Measurements from ENCODE around the gene CCDC85B. TPM values are rescaled to one million over a fixed set of nuclear protein-coding genes. Genes with fewer than 3 reads are reported as not detected.
A peak's percentile ranks its signal among the peaks of the same experiment; 100 is the strongest.

Gene CCDC85B
- total and polyA plus RNA-seq, 2 of the 13 experiments (the other 11 are each of a cell fraction or from before 2014, with no cell fraction given), result 8.2 to 19.5 TPM

DNA sequence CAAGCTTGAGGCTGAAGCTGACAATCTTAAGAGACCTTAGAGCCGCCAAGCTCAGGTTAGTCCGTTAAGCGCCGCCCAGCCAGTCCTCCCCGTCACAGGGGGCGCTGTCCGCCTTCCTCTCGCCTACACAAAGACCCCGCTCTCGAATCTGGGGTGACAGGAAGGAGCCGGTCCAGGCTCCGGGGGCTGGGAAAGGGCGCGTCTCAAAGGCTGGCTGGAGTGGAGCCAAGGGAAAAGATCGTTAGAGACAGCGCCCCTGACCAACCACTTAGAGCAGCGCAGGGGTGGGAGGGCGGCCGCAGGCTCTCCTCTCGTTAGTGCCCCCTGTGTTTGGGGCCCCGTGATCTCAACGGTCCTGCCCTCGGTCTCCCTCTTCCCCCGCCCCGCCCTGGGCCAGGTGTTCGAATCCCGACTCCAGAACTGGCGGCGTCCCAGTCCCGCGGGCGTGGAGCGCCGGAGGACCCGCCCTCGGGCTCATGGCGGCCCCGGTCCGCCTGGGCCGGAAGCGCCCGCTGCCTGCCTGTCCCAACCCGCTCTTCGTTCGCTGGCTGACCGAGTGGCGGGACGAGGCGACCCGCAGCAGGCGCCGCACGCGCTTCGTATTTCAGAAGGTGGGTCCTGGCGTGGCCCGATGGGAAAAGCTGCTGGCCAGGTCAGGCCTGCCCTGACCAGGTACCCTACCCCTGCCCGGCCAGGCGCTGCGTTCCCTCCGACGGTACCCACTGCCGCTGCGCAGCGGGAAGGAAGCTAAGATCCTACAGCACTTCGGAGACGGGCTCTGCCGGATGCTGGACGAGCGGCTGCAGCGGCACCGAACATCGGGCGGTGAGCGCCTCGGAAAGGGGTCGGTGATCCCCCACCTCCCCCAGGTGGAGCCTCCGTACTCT, 30.0 kb upstream of the CCDC85B start, which contains the start of gene MUS81 (continued):
- TF ChIP-seq, protein P1, sequence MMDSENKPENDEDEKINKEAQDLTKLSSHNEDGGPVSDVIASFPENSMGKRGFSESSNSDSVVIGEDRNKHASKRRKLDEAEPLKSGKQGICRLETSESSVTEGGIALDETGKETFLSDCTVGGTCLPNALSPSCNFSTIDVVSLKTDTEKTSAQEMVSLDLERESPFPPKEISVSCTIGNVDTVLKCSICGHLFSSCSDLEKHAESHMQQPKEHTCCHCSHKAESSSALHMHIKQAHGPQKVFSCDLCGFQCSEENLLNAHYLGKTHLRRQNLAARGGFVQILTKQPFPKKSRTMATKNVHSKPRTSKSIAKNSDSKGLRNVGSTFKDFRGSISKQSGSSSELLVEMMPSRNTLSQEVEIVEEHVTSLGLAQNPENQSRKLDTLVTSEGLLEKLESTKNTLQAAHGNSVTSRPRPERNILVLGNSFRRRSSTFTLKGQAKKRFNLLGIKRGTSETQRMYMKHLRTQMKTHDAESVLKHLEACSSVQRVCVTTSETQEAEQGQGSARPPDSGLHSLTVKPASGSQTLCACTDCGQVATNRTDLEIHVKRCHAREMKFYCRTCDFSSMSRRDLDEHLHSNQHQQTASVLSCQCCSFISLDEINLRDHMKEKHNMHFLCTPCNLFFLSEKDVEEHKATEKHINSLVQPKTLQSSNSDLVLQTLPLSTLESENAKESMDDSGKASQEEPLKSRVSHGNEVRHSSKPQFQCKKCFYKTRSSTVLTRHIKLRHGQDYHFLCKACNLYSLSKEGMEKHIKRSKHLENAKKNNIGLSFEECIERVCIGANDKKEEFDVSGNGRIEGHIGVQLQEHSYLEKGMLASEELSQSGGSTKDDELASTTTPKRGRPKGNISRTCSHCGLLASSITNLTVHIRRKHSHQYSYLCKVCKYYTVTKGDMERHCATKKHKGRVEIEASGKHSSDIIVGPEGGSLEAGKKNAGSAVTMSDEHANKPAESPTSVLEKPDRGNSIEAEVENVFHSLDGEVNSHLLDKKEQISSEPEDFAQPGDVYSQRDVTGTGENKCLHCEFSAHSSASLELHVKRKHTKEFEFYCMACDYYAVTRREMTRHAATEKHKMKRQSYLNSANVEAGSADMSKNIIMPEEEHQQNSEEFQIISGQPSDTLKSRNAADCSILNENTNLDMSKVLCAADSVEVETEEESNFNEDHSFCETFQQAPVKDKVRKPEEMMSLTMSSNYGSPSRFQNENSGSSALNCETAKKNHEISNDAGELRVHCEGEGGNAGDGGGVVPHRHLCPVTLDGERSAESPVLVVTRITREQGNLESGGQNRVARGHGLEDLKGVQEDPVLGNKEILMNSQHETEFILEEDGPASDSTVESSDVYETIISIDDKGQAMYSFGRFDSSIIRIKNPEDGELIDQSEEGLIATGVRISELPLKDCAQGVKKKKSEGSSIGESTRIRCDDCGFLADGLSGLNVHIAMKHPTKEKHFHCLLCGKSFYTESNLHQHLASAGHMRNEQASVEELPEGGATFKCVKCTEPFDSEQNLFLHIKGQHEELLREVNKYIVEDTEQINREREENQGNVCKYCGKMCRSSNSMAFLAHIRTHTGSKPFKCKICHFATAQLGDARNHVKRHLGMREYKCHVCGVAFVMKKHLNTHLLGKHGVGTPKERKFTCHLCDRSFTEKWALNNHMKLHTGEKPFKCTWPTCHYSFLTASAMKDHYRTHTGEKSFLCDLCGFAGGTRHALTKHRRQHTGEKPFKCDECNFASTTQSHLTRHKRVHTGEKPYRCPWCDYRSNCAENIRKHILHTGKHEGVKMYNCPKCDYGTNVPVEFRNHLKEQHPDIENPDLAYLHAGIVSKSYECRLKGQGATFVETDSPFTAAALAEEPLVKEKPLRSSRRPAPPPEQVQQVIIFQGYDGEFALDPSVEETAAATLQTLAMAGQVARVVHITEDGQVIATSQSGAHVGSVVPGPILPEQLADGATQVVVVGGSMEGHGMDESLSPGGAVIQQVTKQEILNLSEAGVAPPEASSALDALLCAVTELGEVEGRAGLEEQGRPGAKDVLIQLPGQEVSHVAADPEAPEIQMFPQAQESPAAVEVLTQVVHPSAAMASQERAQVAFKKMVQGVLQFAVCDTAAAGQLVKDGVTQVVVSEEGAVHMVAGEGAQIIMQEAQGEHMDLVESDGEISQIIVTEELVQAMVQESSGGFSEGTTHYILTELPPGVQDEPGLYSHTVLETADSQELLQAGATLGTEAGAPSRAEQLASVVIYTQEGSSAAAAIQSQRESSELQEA (CRISPR knock-in tag; IDR thresholded peaks at IDR 0.05; ENCODE audit: not compliant biosample characterization), result no peak
- TF ChIP-seq, protein P2, sequence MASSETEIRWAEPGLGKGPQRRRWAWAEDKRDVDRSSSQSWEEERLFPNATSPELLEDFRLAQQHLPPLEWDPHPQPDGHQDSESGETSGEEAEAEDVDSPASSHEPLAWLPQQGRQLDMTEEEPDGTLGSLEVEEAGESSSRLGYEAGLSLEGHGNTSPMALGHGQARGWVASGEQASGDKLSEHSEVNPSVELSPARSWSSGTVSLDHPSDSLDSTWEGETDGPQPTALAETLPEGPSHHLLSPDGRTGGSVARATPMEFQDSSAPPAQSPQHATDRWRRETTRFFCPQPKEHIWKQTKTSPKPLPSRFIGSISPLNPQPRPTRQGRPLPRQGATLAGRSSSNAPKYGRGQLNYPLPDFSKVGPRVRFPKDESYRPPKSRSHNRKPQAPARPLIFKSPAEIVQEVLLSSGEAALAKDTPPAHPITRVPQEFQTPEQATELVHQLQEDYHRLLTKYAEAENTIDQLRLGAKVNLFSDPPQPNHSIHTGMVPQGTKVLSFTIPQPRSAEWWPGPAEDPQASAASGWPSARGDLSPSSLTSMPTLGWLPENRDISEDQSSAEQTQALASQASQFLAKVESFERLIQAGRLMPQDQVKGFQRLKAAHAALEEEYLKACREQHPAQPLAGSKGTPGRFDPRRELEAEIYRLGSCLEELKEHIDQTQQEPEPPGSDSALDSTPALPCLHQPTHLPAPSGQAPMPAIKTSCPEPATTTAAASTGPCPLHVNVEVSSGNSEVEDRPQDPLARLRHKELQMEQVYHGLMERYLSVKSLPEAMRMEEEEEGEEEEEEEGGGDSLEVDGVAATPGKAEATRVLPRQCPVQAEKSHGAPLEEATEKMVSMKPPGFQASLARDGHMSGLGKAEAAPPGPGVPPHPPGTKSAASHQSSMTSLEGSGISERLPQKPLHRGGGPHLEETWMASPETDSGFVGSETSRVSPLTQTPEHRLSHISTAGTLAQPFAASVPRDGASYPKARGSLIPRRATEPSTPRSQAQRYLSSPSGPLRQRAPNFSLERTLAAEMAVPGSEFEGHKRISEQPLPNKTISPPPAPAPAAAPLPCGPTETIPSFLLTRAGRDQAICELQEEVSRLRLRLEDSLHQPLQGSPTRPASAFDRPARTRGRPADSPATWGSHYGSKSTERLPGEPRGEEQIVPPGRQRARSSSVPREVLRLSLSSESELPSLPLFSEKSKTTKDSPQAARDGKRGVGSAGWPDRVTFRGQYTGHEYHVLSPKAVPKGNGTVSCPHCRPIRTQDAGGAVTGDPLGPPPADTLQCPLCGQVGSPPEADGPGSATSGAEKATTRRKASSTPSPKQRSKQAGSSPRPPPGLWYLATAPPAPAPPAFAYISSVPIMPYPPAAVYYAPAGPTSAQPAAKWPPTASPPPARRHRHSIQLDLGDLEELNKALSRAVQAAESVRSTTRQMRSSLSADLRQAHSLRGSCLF (CRISPR knock-in tag; IDR thresholded peaks at IDR 0.05; ENCODE audit: borderline replicate concordance), result no peak
- peak; percentile 67 for TF ChIP-seq NFYC (CRISPR knock-in tag; IDR thresholded peaks at IDR 0.05)
- peak; percentile 90 for TF ChIP-seq KDM2A (CRISPR knock-in tag; IDR thresholded peaks at IDR 0.05; ENCODE audit: borderline replicate concordance, low read depth)
- TF ChIP-seq KMT2B (CRISPR knock-in tag; IDR thresholded peaks at IDR 0.05), result peak; percentile 57; the same call in 1 of the 2 replicates
- no peak for TF ChIP-seq IRX3 (CRISPR knock-in tag; IDR thresholded peaks at IDR 0.05; ENCODE audit: borderline replicate concordance, low read depth)
- TF ChIP-seq, protein P3, sequence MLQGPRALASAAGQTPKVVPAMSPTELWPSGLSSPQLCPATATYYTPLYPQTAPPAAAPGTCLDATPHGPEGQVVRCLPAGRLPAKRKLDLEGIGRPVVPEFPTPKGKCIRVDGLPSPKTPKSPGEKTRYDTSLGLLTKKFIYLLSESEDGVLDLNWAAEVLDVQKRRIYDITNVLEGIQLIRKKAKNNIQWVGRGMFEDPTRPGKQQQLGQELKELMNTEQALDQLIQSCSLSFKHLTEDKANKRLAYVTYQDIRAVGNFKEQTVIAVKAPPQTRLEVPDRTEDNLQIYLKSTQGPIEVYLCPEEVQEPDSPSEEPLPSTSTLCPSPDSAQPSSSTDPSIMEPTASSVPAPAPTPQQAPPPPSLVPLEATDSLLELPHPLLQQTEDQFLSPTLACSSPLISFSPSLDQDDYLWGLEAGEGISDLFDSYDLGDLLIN (CRISPR knock-in tag; IDR thresholded peaks at IDR 0.05; ENCODE audit: borderline replicate concordance), result no peak
- TF ChIP-seq, protein P4, sequence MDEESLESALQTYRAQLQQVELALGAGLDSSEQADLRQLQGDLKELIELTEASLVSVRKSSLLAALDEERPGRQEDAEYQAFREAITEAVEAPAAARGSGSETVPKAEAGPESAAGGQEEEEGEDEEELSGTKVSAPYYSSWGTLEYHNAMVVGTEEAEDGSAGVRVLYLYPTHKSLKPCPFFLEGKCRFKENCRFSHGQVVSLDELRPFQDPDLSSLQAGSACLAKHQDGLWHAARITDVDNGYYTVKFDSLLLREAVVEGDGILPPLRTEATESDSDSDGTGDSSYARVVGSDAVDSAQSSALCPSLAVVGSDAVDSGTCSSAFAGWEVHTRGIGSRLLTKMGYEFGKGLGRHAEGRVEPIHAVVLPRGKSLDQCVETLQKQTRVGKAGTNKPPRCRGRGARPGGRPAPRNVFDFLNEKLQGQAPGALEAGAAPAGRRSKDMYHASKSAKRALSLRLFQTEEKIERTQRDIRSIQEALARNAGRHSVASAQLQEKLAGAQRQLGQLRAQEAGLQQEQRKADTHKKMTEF (CRISPR knock-in tag; IDR thresholded peaks at IDR 0.05), result peak; percentile 82
- peak; percentile 34; the same call in 1 of the 2 replicates for TF ChIP-seq ZNF674 (CRISPR knock-in tag; IDR thresholded peaks at IDR 0.05; ENCODE audit: low read depth)
- TF ChIP-seq HOXA3 (CRISPR knock-in tag; IDR thresholded peaks at IDR 0.05), result peak; percentile 87

Measured in HepG2 (cell line).